NT2/D1 (cell line): ENCODE results near the gene KCNQ5.

ENCODE experiments used
- SUZ12 ChIP-seq: IDR thresholded peaks from 2 replicates; pipeline ENCODE4 v1.6.1; 2011; ENCODE audit not compliant: insufficient read length, insufficient read depth; ENCODE audit errors: extremely low read depth
- YY1 ChIP-seq: IDR thresholded peaks from 2 replicates; pipeline ENCODE4 v1.6.1; 2011; ENCODE audit not compliant: insufficient read length, insufficient read depth
- ZNF274 ChIP-seq: IDR thresholded peaks from 2 replicates; pipeline ENCODE4 v1.6.1; 2011; ENCODE audit warnings: mild to moderate bottlenecking, low read depth, low read length

- no peak for TF ChIP-seq ZNF274
- no peak for TF ChIP-seq SUZ12
- no peak for TF ChIP-seq YY1
Observed at GRCh38 chr6:72783666-72784065, 161.8 kb downstream of the KCNQ5 start.
